Muscle of back (tissue), 11 donors: ENCODE measurements around the gene APEH. TPM values are rescaled to one million over a fixed set of nuclear protein-coding genes. Genes with fewer than 3 reads are reported as not detected.
"Not testable (repeated sequence)": the region's sequence is repeated elsewhere in the genome, so short reads cannot be mapped to it uniquely, and the experiment has no call there.

Experiments used
- DNase-seq, 3 donors: peaks; one replicate each; pipeline versions ENCODE4 v3.0.0 to v3.0.0-alpha.2; 2013
- polyA plus RNA-seq, 10 donors: library from polyadenylated mRNA; unstranded; fragments of 120-200 nt; gene quantifications; one replicate each; pipeline ENCODE4 v1.2.1, GENCODE V29; 2013; ENCODE audit not compliant: insufficient read length in 10 of 10

The APEH gene
- polyA plus RNA-seq, 10 donors, result 55.5 to 64.8 (median 59.7) TPM

GRCh38 chr3:49667701-49668413 is 6.3 kb upstream of the APEH start:
- no peak for DNase-seq

GRCh38 chr3:49668414-49668797 is 5.7 kb upstream of the APEH start:
- no peak for DNase-seq

DNA sequence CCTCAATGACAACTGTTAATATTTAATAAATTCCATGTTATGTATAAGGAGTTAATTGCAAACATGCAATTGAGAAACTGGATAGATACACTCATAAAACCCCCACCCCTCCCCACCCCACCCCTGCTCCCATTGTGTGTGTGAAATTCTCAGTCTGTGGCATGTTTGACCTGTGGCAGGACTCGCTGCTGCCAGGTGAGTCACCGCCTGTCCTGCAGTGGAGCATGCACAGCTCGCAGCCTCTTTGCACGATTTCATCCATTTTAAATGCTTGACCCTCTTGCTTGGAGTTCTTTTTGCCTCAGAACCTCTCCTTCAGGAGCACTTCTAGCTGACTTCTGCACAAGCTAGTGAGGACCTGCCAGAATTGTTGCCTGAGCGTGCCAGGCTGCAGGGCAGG is 5.3 kb upstream of the APEH start:
- DNase-seq, result no peak

DNA sequence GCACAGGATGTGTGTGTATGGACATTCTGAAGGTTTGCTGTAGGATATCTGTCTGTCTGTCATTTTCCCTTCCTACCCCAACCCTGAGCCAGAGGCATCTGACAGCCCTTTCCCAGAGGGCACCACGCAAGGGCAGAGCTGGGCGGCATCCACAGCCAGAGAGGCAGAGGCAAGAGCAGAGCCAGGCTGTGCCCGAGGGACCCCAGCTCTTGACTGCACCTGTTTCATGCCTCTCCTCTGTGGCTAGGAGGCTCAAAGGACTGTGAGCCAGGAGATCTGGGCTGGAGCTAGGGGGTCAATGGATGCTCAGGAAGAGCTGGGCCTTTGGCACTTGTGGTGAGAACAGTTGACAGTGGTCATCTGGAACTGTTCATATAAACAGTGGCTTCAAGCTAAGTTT is 4.8 kb upstream of the APEH start:
- no peak for DNase-seq

DNA sequence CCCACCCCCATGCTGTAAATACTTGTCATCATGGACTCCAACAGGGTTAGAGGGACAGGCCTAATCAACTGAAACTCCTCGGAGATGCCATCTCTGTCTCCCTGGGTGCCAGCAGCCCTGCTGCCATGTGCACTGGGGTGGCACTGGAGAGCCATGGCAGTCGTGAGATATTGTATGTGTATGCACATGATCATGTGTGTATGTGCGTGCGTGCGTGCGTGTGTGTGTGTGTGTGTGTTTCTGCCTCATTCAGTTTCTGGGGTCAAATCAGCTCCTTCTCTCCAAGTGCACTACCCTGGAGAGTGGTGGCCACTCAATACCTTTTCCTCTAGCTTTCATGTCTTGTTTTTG is 3.2 kb upstream of the APEH start:
- no peak for DNase-seq

GRCh38 chr3:49671291-49672288 is 2.6 kb upstream of the APEH start:
- DNase-seq, result peak; percentile 43 to 78 (median 66)

GRCh38 chr3:49673121-49673714 is 933 bp upstream of the APEH start:
- peak in 1 of 3 donors; percentile 38 for DNase-seq

GRCh38 chr3:49674497-49674983 is 389 bp downstream of the APEH start:
- DNase-seq, result no peak

DNA sequence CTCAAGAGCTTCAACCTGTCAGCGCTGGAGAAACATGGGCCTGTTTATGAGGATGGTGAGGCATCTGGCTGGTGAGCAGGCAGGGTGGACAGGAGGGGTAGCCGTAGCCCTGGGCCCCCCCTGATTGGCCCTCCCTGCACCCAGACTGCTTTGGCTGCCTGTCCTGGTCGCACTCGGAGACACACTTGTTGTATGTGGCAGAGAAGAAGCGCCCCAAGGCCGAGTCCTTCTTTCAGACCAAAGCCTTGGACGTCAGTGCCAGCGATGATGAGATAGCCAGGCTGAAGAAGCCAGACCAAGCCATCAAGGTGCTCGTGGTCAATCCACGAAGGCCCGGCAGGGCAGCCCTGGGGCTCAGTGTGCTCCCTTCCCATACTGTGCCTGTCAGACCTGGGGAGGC is 1.8 kb downstream of the APEH start:
- DNase-seq, result no peak

GRCh38 chr3:49680493-49681231 is 6.5 kb downstream of the APEH start:
- DNase-seq, result no peak

- DNase-seq, result no peak
Observed at GRCh38 chr3:49681232-49681522, 7.0 kb downstream of the APEH start.

DNA sequence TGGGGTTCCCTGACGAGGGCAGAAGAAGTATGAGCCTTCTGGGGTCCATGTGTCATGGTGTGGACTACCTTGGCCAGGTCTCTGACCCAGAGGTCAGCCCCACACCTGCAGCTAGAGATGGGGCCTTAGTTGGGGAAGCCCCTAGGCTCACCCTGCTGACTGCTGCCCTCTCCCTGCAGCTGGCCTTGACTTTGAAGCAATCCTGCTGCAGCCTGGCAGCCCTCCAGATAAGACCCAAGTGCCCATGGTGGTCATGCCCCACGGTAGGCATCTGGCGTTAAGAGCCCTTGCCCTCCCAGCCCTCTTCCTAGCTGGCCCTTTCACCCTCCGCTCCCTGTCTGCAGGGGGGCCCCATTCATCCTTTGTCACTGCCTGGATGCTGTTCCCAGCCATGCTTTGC is 7.4 kb downstream of the APEH start:
- no peak for DNase-seq

GRCh38 chr3:49683162-49683561 is 9.0 kb downstream of the APEH start:
- no peak for DNase-seq

DNA sequence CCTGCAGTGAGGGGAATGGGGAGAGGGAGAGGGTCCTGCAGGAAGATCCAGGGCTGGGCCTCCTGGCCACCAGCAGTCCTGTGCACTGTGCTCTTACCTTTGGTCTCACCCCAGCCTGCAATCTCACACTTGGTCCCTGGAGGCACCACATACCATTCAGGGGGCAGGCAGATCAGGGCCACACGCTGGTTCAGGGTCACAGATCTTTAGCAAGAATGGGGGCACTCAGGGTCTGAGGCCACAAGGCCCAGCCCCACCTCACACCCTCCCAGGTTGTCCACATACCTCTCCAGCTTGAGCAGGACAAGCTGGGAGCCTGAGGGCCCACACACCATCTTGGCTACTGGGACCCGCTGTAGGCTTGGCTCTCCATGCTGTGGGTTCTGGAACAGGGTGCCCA is 10.3 kb downstream of the APEH start:
- DNase-seq, result not testable (repeated sequence)

DNA sequence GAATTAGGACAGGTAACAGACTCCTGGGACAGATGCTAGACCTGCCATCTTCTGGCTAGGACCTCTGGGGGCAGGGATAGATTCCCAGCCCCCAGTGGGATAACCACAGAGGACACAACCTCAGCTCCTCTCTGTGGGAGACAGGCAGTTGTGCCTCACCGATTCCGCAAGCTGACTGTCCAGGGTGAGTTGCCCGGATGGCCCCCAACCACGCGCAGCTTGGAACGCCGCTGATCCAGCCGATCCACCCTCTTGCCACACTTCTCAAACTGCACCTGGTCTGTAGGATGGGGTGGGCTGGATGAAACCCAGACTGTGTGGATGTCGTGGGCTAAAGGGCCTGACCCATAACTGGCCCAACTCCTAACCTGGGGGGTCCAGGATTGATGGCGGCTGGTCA is 11.0 kb downstream of the APEH start:
- DNase-seq, result not testable (repeated sequence)

GRCh38 chr3:49685846-49686245 is 11.7 kb downstream of the APEH start:
- not testable (repeated sequence) for DNase-seq

- peak in 1 of 3 donors; percentile 37 for DNase-seq
Observed at GRCh38 chr3:49686346-49686745, 12.2 kb downstream of the APEH start.

GRCh38 chr3:49686769-49687423 is 12.7 kb downstream of the APEH start:
- DNase-seq, result peak in 1 of 3 donors; percentile 46

- not testable (repeated sequence) for DNase-seq
Observed at GRCh38 chr3:49687424-49687795, 13.3 kb downstream of the APEH start.

DNA sequence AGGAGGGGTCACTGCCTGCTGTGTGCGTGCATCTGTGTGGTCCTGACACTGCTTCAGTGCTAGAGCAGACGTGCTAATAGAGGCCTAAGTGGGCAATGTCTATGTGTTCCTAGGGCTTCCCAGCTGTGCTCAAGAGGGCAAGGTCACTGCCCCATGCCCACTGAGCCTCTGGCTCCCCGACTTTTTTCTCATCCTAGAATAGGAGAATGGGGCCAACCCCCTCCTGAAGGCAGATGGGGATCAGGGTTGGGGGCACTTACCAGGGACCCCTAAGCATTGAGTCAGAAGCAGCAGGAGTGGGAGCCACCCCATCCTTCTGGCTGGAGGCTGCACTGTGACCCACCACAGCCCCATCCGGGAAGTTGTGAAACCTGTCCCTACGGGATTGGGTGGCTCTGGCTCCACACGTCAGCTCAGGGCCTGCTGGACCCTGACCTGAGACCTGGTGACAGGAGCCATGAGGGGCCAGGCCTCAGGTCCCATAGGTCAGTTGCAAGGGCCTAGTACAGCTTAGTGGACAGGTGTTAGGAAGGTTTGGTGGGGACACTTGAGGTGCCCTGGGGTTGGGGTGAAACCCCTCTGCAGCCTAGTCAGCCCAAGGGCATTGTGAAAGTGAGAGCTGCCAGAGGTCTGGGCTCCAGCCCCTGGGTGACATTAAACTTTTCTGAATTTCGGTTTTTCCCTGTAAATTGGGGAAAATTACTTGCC is 14.3 kb downstream of the APEH start:
- DNase-seq, result not testable (repeated sequence)
